ENCODE results near the gene DNAH6. TPM values are rescaled to one million over a fixed set of nuclear protein-coding genes. Genes with fewer than 3 reads are reported as not detected.

Gene DNAH6
- total RNA-seq, 3 donors from 2014 or later = 1.2 to 1.3 (median 1.3) TPM

GRCh38 chr2:84704505-84705244 lies 188.4 kb downstream of the DNAH6 start:
- ATAC-seq (peak; percentile 70), DNase-seq (peak in 2 of 3 donors; percentile 39 to 52)
- Histone ChIP-seq H3K9me3 (no peaks in the 10 kb centered on the region), H3K4me1 (ENCODE audit: low read depth) (peaks cover 16% of the 10 kb centered on the region), H3K4me3 (no peak overlapping the region), H3K36me3 (ENCODE audit: low read depth) (no peaks in the 10 kb centered on the region)
- TF ChIP-seq CTCF (IDR thresholded peaks at IDR 0.05) = no peak
- intact Hi-C loops (cut with DNase I, micrococcal nuclease) = no loop called here

GRCh38 chr2:84705858-84706257 lies 189.6 kb downstream of the DNAH6 start:
- ATAC-seq (no peak), DNase-seq (no peak)
- TF ChIP-seq CTCF (IDR thresholded peaks at IDR 0.05) = no peak
- Histone ChIP-seq H3K4me3 (no peak overlapping the region), H3K36me3 (ENCODE audit: low read depth) (no peaks in the 10 kb centered on the region), H3K4me1 (ENCODE audit: low read depth) (peaks cover 16% of the 10 kb centered on the region), H3K9me3 (no peaks in the 10 kb centered on the region)
- intact Hi-C loops (cut with DNase I, micrococcal nuclease) = no loop called here

DNA sequence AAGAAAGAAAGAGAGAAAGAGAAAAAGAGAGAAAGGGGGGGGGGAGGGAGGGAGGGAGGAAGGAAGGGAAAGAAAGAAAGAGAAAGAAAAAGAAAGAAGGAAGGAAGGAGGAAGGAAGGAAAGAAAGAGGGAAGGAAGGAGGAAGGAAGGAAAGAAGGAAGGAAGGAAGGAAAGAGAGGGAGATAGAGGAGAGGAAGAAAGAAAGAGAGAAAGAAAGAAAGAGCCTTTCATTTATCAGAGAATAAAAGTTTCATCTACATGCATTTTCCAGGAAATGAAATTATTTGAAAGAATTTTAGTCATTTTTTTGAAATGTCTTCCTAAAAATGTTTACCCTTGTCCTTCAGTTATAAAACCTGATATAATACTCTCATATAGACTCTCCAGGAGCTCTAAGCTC lies 192.1 kb downstream of the DNAH6 start:
- ATAC-seq = no peak
- Histone ChIP-seq H3K4me1 (ENCODE audit: low read depth) (peaks cover 16% of the 10 kb centered on the region), H3K9me3 (no peaks in the 10 kb centered on the region), H3K4me3 (no peak overlapping the region), H3K36me3 (ENCODE audit: low read depth) (no peaks in the 10 kb centered on the region)
- intact Hi-C loops (cut with DNase I, micrococcal nuclease) = no loop called here
- no peak for DNase-seq
- no peak for TF ChIP-seq CTCF (IDR thresholded peaks at IDR 0.05)

DNA sequence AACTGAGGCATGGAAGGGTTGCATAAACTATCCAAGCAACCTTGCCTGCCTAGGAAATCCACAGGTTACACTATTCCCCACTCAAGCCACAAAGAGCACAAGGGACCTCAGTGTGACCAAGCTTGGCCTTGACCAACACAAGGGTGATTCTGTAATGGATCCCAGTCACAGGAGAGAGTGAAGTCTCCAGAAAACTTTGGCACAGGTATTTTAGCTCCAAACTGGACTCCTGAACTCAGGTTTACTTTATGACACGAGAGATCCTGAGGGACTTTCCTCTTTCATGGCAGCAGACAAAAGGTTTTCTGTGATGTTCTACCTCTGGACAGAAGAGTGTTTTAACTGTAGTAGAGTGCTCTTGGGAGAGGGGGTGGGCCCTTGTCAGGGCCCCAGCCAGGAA lies 195.4 kb downstream of the DNAH6 start:
- Histone ChIP-seq H3K4me1 (ENCODE audit: low read depth) (no peaks in the 10 kb centered on the region), H3K36me3 (ENCODE audit: low read depth) (no peaks in the 10 kb centered on the region), H3K9me3 (no peaks in the 10 kb centered on the region), H3K4me3 (no peak overlapping the region)
- intact Hi-C loops (cut with DNase I, micrococcal nuclease) = no loop called here
- ATAC-seq (peak; percentile 23), DNase-seq (no peak)
- TF ChIP-seq CTCF (IDR thresholded peaks at IDR 0.05) = no peak

- no peaks in the 10 kb centered on the region for H3K9me3 ChIP-seq
- ATAC-seq (no peak), DNase-seq (no peak)
- no peak overlapping the region for H3K4me3 ChIP-seq
- no peak for TF ChIP-seq CTCF (IDR thresholded peaks at IDR 0.05)
- H3K4me1 ChIP-seq (ENCODE audit: low read depth) = no peaks in the 10 kb centered on the region
- H3K36me3 ChIP-seq (ENCODE audit: low read depth) = no peaks in the 10 kb centered on the region
- intact Hi-C loops (cut with DNase I, micrococcal nuclease) = no loop called here
Measured at GRCh38 chr2:84713441-84713840, 197.1 kb downstream of the DNAH6 start.

Data from mucosa of descending colon (tissue), 3 donors.